GM23248 (cell line): ENCODE measurements around the gene UBA3. TPM values are rescaled to one million over a fixed set of nuclear protein-coding genes. Genes with fewer than 3 reads are reported as not detected.

Source experiments
- DNase-seq: peaks from one replicate; pipeline ENCODE4 v3.0.0-alpha.2; 2015
- H2AFZ ChIP-seq: fragments of 200-600 bp; sonication (generic); 2 replicates; pipeline ENCODE4 v1.6.1; 2016; ENCODE audit warnings: antibody characterized with exemption
- H3F3A ChIP-seq: fragments of 200-600 bp; sonication (generic); 2 replicates; pipeline ENCODE4 v1.6.1; 2016; ENCODE audit warnings: mild to moderate bottlenecking, antibody characterized with exemption, mixed run types; ENCODE audit not compliant: insufficient read depth
- H3K27ac ChIP-seq: fragments of 200-600 bp; sonication (generic); 2 replicates; pipeline ENCODE4 v1.5.1; 2016; ENCODE audit warnings: mild to moderate bottlenecking
- H3K27me3 ChIP-seq: fragments of 200-600 bp; sonication (generic); replicated peaks from 2 replicates; pipeline ENCODE4 v1.6.1; 2016; ENCODE audit warnings: mild to moderate bottlenecking; ENCODE audit not compliant: insufficient read depth
- H3K36me3 ChIP-seq: fragments of 200-600 bp; sonication (generic); 2 replicates; pipeline ENCODE4 v1.6.1; 2016; ENCODE audit warnings: low read depth, mild to moderate bottlenecking
- H3K4me1 ChIP-seq: fragments of 200-600 bp; sonication (generic); 2 replicates; pipeline ENCODE4 v1.6.1; 2016; ENCODE audit warnings: mild to moderate bottlenecking; ENCODE audit not compliant: insufficient read depth
- H3K4me2 ChIP-seq: fragments of 200-600 bp; sonication (generic); one replicate; pipeline ENCODE4 v1.6.1; 2016; ENCODE audit warnings: mild to moderate bottlenecking; ENCODE audit not compliant: unreplicated experiment
- H3K4me3 ChIP-seq: fragments of 200-600 bp; sonication (generic); 2 replicates; pipeline ENCODE4 v1.5.1; 2016; ENCODE audit warnings: mild to moderate bottlenecking
- H3K79me2 ChIP-seq: fragments of 200-600 bp; sonication (generic); 2 replicates; pipeline ENCODE4 v1.6.1; 2016; ENCODE audit warnings: mild to moderate bottlenecking; ENCODE audit not compliant: insufficient read depth
- H3K9ac ChIP-seq: fragments of 200-600 bp; sonication (generic); 2 replicates; pipeline ENCODE4 v1.6.1; 2016; ENCODE audit warnings: mild to moderate bottlenecking
- H3K9me2 ChIP-seq: fragments of 200-600 bp; sonication (generic); 2 replicates; pipeline ENCODE4 v1.6.1; 2016; ENCODE audit warnings: mixed run types, mild to moderate bottlenecking, moderate library complexity; ENCODE audit not compliant: insufficient read depth
- H3K9me3 ChIP-seq: fragments of 200-600 bp; sonication (generic); one replicate; pipeline ENCODE4 v1.6.1; 2017; ENCODE audit warnings: low read depth
- H4K20me1 ChIP-seq: fragments of 200-600 bp; sonication (generic); 2 replicates; pipeline ENCODE4 v1.6.0; 2016; ENCODE audit not compliant: insufficient read depth
- EZH2 ChIP-seq: fragments of 200-600 bp; sonication (generic); IDR thresholded peaks from 2 replicates; pipeline ENCODE4 v1.6.1; 2018; ENCODE audit warnings: antibody characterized with exemption, mild to moderate bottlenecking; ENCODE audit not compliant: insufficient read depth, poor library complexity, severe bottlenecking
- EZH2phosphoT487 ChIP-seq: fragments of 200-600 bp; sonication (generic); IDR thresholded peaks from 2 replicates; pipeline ENCODE4 v1.6.1; 2018; ENCODE audit warnings: antibody characterized with exemption, moderate library complexity, mild to moderate bottlenecking, low read depth; ENCODE audit not compliant: insufficient read depth
- WGBS, 2 experiments: methylation state at CpG; one replicate each; pipeline ENCODE4 v1.1.6; 2015 to 2017; ENCODE audit warnings: low lambda C conversion rate in 2 of 2, low coverage in 1 of 2; ENCODE audit errors: missing lambda C conversion rate in 2 of 2; 5-methylcytosine and 5-hydroxymethylcytosine counted together
- in situ Hi-C: fragments of 300-500 bp; cut with MboI; formaldehyde crosslinking; loops from 2 replicates; pipeline ENCODE4 v1.15.0; 2020
- polyA plus RNA-seq: library from polyadenylated mRNA; unstranded; fragments of >200 nt; fragmentation: Nextera tagmentation; extraction: Ambion mirVana; gene quantifications from 2 replicates; pipeline ENCODE4 v1.2.1, GENCODE V29; 2016
- total RNA-seq: library from RNA; depleted of rRNA; stranded (reverse); fragments of >200 nt; shearing (Covaris generic); gene quantifications from 2 replicates; pipeline ENCODE4 v1.2.3, GENCODE V29; 2014

The UBA3 gene
- total and polyA plus RNA-seq, 2 experiments from 2014 or later: 64.0 to 65.0 TPM

GRCh38 chr3:69126216-69126615, 46.1 kb upstream of the UBA3 start:
- Histone ChIP-seq H3K27ac (no peak overlapping the region), H3K9me3 (no peaks in the 10 kb centered on the region), H3K4me2 (no peak overlapping the region), H4K20me1 (no peaks in the 10 kb centered on the region), H3K4me3 (no peak overlapping the region), H3K79me2 (no peaks in the 10 kb centered on the region), H3K36me3 (no peaks in the 10 kb centered on the region), H3K9me2 (no peaks in the 10 kb centered on the region), H3F3A (0 out of 2 replicates have a peak, but pooled peaks cover 6% of the 10 kb centered on the region), H3K4me1 (0 out of 2 replicates have a peak, but pooled peaks cover 8% of the 10 kb centered on the region), H3K27me3 (peaks cover 12% of the 10 kb centered on the region; the same call in 1 of the 2 replicates), H3K9ac (no peak overlapping the region), H2AFZ (no peak overlapping the region)
- in situ Hi-C loops: no loop called here
- TF ChIP-seq EZH2phosphoT487 (no peak), EZH2 (no peak)
- DNase-seq: no peak
- 65 to 66% methylated on average over 3 of the region's 3 CpGs for WGBS, 2 experiments

- Histone ChIP-seq H3K36me3 (no peaks in the 10 kb centered on the region), H3K27ac (no peak within 1 kb of the TSS), H3K79me2 (no peaks in the 10 kb centered on the region), H3K27me3 (peaks cover 12% of the 10 kb centered on the region; the same call in 1 of the 2 replicates), H3K9ac (no peak within 1 kb of the TSS), H2AFZ (no peak within 1 kb of the TSS), H3F3A (no peaks in the 10 kb centered on the region), H4K20me1 (no peaks in the 10 kb centered on the region), H3K4me3 (no peak within 1 kb of the TSS), H3K9me3 (no peaks in the 10 kb centered on the region), H3K9me2 (no peaks in the 10 kb centered on the region), H3K4me2 (no peak within 1 kb of the TSS), H3K4me1 (no peaks in the 10 kb centered on the region)
- TF ChIP-seq EZH2phosphoT487 (no peak), EZH2 (no peak)
- WGBS, 2 experiments: 67 to 71% methylated on average over 3 of the region's 3 CpGs
- in situ Hi-C loops: no loop called here
- no peak for DNase-seq
These were observed 42.2 kb upstream of the UBA3 start, which contains the start of gene LMOD3 for GRCh38 chr3:69122403-69122802. LMOD3 (minus strand) TSS chr3:69122595; CDS start chr3:69122386, 209 bp downstream.

GRCh38 chr3:69121950-69122349, 41.8 kb upstream of the UBA3 start:
- 67 to 74% methylated on average over 8 of the region's 8 CpGs for WGBS, 2 experiments
- no peak for TF ChIP-seq EZH2phosphoT487
- TF ChIP-seq EZH2: no peak
- no peaks in the 10 kb centered on the region for H3K36me3 ChIP-seq
- H3K9ac ChIP-seq: no peak overlapping the region
- in situ Hi-C loops: no loop called here
- no peaks in the 10 kb centered on the region for H3K79me2 ChIP-seq
- no peak overlapping the region for H3K27ac ChIP-seq
- H3K4me2 ChIP-seq: no peak overlapping the region
- no peaks in the 10 kb centered on the region for H3K9me2 ChIP-seq
- H3K4me3 ChIP-seq: no peak overlapping the region
- peaks cover 10% of the 10 kb centered on the region; the same call in 1 of the 2 replicates for H3K27me3 ChIP-seq
- H3K9me3 ChIP-seq: no peaks in the 10 kb centered on the region
- H3K4me1 ChIP-seq: no peaks in the 10 kb centered on the region
- no peaks in the 10 kb centered on the region for H3F3A ChIP-seq
- H4K20me1 ChIP-seq: no peaks in the 10 kb centered on the region
- H2AFZ ChIP-seq: no peak overlapping the region
- DNase-seq: no peak

- H2AFZ ChIP-seq: no peak overlapping the region
- no peaks in the 10 kb centered on the region for H3K36me3 ChIP-seq
- in situ Hi-C loops: no loop called here
- no peaks in the 10 kb centered on the region for H3K79me2 ChIP-seq
- H3F3A ChIP-seq: no peaks in the 10 kb centered on the region
- no peaks in the 10 kb centered on the region for H4K20me1 ChIP-seq
- no peak overlapping the region for H3K9ac ChIP-seq
- H3K27me3 ChIP-seq: peaks cover 6% of the 10 kb centered on the region; the same call in 1 of the 2 replicates
- H3K9me3 ChIP-seq: no peaks in the 10 kb centered on the region
- H3K4me3 ChIP-seq: no peak overlapping the region
- H3K4me1 ChIP-seq: no peaks in the 10 kb centered on the region
- 84 to 87% methylated on average over 6 of the region's 6 CpGs for WGBS, 2 experiments
- no peaks in the 10 kb centered on the region for H3K9me2 ChIP-seq
- DNase-seq: no peak
- TF ChIP-seq EZH2: no peak
- no peak for TF ChIP-seq EZH2phosphoT487
- no peak overlapping the region for H3K27ac ChIP-seq
- H3K4me2 ChIP-seq: no peak overlapping the region
These were observed 41.3 kb upstream of the UBA3 start for GRCh38 chr3:69121513-69121912.
